Measurements from ENCODE around the gene CST11.

Gene CST11

GRCh38 chr20:23461180-23461579, 8.5 kb upstream of the CST11 start:
- H3K4me3 ChIP-seq (ENCODE audit: low read depth, low read length), result no peak overlapping the region
- TF ChIP-seq CTCF (IDR thresholded peaks at IDR 0.05; ENCODE audit: low read depth, low read length, missing control alignments), result no peak
- no peak for DNase-seq (ENCODE audit: low read depth)

GRCh38 chr20:23459461-23460150, 6.9 kb upstream of the CST11 start:
- DNase-seq (ENCODE audit: low read depth), result no peak
- no peak overlapping the region for H3K4me3 ChIP-seq (ENCODE audit: low read depth, low read length)

GRCh38 chr20:23456873-23457272, 4.2 kb upstream of the CST11 start:
- no peak overlapping the region for H3K4me3 ChIP-seq (ENCODE audit: low read depth, low read length)
- TF ChIP-seq CTCF (IDR thresholded peaks at IDR 0.05; ENCODE audit: low read depth, low read length, missing control alignments), result no peak
- DNase-seq (ENCODE audit: low read depth), result no peak

More at GRCh38 chr20:23459461-23460150, 6.9 kb upstream of the CST11 start:
- TF ChIP-seq CTCF (IDR thresholded peaks at IDR 0.05; ENCODE audit: low read depth, low read length, missing control alignments), result no peak

- no peak overlapping the region for H3K4me3 ChIP-seq (ENCODE audit: low read depth, low read length)
- TF ChIP-seq CTCF (IDR thresholded peaks at IDR 0.05; ENCODE audit: low read depth, low read length, missing control alignments), result no peak
- DNase-seq (ENCODE audit: low read depth), result no peak
Observed at GRCh38 chr20:23456409-23456808, 3.7 kb upstream of the CST11 start.

GRCh38 chr20:23455639-23456038, 3.0 kb upstream of the CST11 start:
- DNase-seq (ENCODE audit: low read depth), result no peak
- no peak for TF ChIP-seq CTCF (IDR thresholded peaks at IDR 0.05; ENCODE audit: low read depth, low read length, missing control alignments)
- H3K4me3 ChIP-seq (ENCODE audit: low read depth, low read length), result no peak overlapping the region

- no peak for TF ChIP-seq CTCF (IDR thresholded peaks at IDR 0.05; ENCODE audit: low read depth, low read length, missing control alignments)
- no peak overlapping the region for H3K4me3 ChIP-seq (ENCODE audit: low read depth, low read length)
- DNase-seq (ENCODE audit: low read depth), result no peak
Observed at GRCh38 chr20:23454816-23455215, 2.1 kb upstream of the CST11 start.

All from GM12864 (cell line).